ENCODE results near the gene SNX24. TPM values are rescaled to one million over a fixed set of nuclear protein-coding genes. Genes with fewer than 3 reads are reported as not detected.

SNX24 gene
- total and polyA plus RNA-seq, 5 donors, result 11.3 to 14.9 (median 13.4) TPM

DNA sequence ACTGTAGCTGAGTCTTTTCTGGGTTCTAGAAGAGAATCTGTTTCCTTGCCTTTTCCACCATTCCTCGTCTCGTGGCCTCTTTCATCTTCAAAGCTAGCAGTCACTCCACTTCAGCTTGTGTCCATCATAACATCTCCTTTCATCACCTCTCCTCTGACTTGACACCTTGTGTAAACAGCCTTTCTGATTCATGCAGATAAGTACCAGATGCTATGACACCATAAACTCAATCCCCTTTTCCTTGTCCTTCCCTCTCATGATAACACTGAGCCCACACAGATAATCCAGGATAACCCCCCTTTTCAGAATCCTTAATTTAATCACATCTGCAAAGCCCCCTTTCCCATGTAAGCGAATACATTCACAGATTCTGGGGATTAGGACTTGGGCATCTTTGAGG lies 95.5 kb downstream of the SNX24 start:
- Histone ChIP-seq H3K4me1 (ENCODE audit: control insufficient read depth, insufficient read depth, low read length) (peaks cover 6% of the 10 kb centered on the region), H3K27me3 (ENCODE audit: control insufficient read depth, insufficient read depth) (no peaks in the 10 kb centered on the region), H3K4me3 (ENCODE audit: low read length) (no peak overlapping the region), H3K9me3 (ENCODE audit: control insufficient read depth, low read length) (no peaks in the 10 kb centered on the region), H3K27ac (ENCODE audit: low read length) (no peak overlapping the region)
- WGBS, result 94% methylated on average over 3 of the region's 3 CpGs
- DNase-seq (no peak), ATAC-seq (no peak)
- intact Hi-C loops (cut with DNase I), result no loop called here

DNA sequence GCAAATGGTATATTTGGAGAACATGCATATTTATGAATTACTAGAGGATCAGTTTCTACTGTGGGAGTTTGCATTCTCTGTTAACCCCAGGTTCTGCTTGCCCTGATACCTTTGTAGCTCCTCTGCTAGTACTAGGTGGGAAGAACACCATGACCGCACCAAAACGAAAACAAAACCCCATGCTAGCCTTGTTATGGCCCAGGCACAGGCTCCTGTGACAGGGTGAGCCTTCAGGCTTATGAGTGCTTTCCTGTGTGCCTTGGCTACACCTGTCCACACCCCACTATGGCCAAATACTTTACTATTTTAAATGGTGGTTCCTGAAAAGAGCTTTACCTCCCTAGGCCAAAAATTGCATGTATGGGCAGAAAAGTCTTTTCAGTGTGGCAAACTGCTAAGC lies 96.3 kb downstream of the SNX24 start:
- intact Hi-C loops (cut with DNase I), result no loop called here
- no peak for DNase-seq
- H3K9me3 ChIP-seq (ENCODE audit: control insufficient read depth, low read length), result no peaks in the 10 kb centered on the region
- H3K27ac ChIP-seq (ENCODE audit: low read length), result no peak overlapping the region
- H3K4me3 ChIP-seq (ENCODE audit: low read length), result no peak overlapping the region
- ATAC-seq, result no peak
- H3K27me3 ChIP-seq (ENCODE audit: control insufficient read depth, insufficient read depth), result no peaks in the 10 kb centered on the region
- H3K4me1 ChIP-seq (ENCODE audit: control insufficient read depth, insufficient read depth, low read length), result peaks cover 6% of the 10 kb centered on the region
- WGBS, result 88% methylated on average over 2 of the region's 2 CpGs

DNA sequence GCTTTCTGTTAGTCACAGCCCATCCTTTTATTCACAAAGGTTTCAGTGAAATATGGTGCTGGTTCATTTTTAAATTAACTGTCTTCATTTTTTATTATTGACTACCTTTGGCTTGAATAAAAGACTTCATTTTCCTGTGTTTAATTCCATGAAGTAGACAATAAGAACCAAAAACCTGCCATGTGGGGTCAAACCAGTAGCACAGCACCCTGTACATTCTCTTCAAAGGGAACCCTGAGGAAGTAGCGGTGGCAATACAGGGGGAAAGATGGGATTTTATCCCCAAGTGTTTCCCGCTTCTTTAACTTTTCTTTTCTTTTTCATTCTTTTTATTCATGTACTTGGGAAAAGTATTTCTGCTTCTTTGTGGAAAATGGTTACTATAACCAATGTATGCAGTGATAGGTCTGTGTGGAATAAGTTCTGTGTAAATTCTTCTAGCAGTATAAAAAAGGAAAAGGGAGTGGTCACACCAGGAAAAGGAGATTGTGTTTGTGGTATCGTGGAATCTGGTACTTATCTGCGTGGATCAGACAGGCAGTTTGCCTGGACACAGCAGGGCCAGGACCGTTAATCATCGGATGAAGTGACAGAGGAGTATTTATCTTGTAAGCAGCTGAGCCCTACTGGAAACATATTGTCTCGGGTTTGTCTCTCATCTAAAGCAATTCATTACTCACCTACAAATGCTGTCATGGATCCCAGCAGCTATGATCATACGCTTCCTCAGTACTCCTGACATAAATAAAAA lies 96.9 kb downstream of the SNX24 start:
- H3K4me1 ChIP-seq (ENCODE audit: control insufficient read depth, insufficient read depth, low read length), result peaks cover 6% of the 10 kb centered on the region
- WGBS, result 65% methylated on average over 8 of the region's 8 CpGs
- no peak overlapping the region for H3K4me3 ChIP-seq (ENCODE audit: low read length)
- intact Hi-C loops (cut with DNase I), result no loop called here
- DNase-seq (no peak), ATAC-seq (no peak)
- no peak overlapping the region for H3K27ac ChIP-seq (ENCODE audit: low read length)
- H3K9me3 ChIP-seq (ENCODE audit: control insufficient read depth, low read length), result no peaks in the 10 kb centered on the region
- H3K27me3 ChIP-seq (ENCODE audit: control insufficient read depth, insufficient read depth), result no peaks in the 10 kb centered on the region

DNA sequence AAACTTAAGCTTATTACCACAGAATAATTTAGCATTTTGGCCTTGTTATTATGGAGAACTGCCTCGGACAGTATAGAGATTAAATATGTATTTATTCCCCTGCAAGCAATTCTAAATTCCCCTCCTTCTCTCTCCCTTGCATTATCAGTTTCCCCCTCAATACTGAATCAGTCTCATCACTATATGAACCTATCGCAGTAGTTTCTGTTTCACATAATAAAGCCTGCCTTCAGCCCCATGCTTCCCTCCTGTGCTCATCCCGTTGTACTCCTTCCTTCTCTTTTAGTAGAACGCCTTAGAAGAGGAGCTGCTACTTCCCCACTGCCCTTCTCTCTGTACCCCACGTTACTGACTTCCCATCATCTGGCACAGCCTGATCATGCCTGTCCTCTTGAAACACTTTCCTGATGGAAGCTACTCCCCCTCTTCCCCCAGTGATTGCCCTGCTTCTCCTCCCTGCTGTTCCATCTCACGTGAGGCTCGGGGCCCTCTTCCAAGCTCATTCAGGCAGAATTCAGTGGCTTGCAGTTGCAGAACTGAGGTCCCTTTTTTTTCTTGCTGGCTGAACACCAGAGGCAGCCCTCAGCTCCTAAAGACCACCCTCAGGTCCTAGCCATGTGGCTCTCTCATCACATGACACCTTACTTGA lies 97.8 kb downstream of the SNX24 start:
- DNase-seq (no peak), ATAC-seq (no peak)
- Histone ChIP-seq H3K27me3 (ENCODE audit: control insufficient read depth, insufficient read depth) (no peaks in the 10 kb centered on the region), H3K4me3 (ENCODE audit: low read length) (no peak overlapping the region), H3K27ac (ENCODE audit: low read length) (no peak overlapping the region), H3K9me3 (ENCODE audit: control insufficient read depth, low read length) (no peaks in the 10 kb centered on the region), H3K4me1 (ENCODE audit: control insufficient read depth, insufficient read depth, low read length) (peaks cover 1% of the 10 kb centered on the region)
- WGBS, result 66% methylated on average over 7 of the region's 7 CpGs
- intact Hi-C loops (cut with DNase I), result no loop called here

DNA sequence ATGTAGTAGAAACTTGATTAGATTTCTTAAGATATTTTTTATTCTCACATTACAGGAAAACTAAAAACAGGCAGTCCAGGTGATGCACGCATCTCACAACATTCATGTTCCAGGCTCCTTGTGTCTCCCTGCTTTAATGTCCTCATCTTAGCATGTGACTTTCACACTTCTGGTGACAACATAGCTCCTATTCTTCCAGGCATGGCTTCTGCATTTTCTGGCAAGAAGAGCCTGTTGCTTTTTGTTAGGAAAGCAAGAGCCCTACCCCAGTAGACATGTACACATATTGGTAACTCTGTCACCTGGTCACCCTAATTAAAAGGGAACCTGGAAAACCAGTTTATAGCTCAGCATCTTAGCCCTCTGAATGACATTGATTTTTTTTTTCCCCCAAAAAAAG lies 98.6 kb downstream of the SNX24 start:
- H3K9me3 ChIP-seq (ENCODE audit: control insufficient read depth, low read length), result no peaks in the 10 kb centered on the region
- ATAC-seq, result no peak
- intact Hi-C loops (cut with DNase I), result no loop called here
- no peaks in the 10 kb centered on the region for H3K27me3 ChIP-seq (ENCODE audit: control insufficient read depth, insufficient read depth)
- H3K27ac ChIP-seq (ENCODE audit: low read length), result no peak overlapping the region
- 100% methylated on average over 1 of the region's 1 CpG for WGBS
- no peak for DNase-seq
- H3K4me1 ChIP-seq (ENCODE audit: control insufficient read depth, insufficient read depth, low read length), result peaks cover 1% of the 10 kb centered on the region
- H3K4me3 ChIP-seq (ENCODE audit: low read length), result no peak overlapping the region

DNA sequence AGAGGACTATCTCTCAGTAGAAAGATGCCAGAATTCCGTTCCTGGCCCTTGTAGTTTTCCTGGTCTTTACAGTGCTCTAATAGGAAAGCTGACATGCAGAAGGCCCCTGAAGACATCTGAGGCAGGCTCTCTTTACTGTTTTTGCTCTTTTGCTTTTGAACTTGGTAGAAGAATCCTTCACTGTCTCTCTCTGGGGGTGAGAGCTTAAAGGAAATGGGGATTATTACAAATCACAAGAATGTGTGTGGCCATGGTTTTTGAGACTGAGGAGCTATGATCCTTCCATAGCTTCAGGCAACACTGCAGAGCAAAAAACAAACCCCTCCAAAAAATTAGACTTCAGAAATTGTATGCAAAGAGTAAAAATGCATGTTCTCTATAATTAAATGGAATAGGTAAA lies 102.0 kb downstream of the SNX24 start:
- DNase-seq, result no peak
- no peak for ATAC-seq
- Histone ChIP-seq H3K27ac (ENCODE audit: low read length) (no peak overlapping the region), H3K4me1 (ENCODE audit: control insufficient read depth, insufficient read depth, low read length) (no peaks in the 10 kb centered on the region), H3K27me3 (ENCODE audit: control insufficient read depth, insufficient read depth) (no peaks in the 10 kb centered on the region), H3K4me3 (ENCODE audit: low read length) (no peak overlapping the region), H3K9me3 (ENCODE audit: control insufficient read depth, low read length) (no peaks in the 10 kb centered on the region)
- intact Hi-C loops (cut with DNase I), result no loop called here
- 98% methylated on average over 1 of the region's 1 CpG for WGBS

DNA sequence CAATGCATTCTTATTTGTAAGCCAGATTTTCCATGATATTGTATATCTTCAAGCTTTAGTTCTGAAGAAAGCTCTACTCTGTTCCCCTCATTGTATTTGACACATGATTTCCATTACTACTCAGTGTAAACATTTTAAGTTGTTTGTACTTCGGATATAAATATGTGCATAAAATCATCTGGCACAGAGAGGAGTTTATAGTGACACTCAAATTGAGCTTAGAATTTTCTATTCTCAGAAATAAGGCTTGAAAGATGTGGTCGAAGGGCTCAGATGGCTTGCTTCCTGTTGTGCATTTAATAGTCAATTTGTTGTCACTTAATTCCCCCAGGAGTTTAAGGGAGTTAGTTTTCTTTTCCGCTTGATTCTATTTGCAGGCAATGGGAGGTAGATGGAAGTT lies 102.4 kb downstream of the SNX24 start:
- 53% methylated on average over 3 of the region's 3 CpGs for WGBS
- ATAC-seq, result no peak
- Histone ChIP-seq H3K4me1 (ENCODE audit: control insufficient read depth, insufficient read depth, low read length) (no peaks in the 10 kb centered on the region), H3K4me3 (ENCODE audit: low read length) (no peak overlapping the region), H3K27ac (ENCODE audit: low read length) (no peak overlapping the region), H3K27me3 (ENCODE audit: control insufficient read depth, insufficient read depth) (no peaks in the 10 kb centered on the region), H3K9me3 (ENCODE audit: control insufficient read depth, low read length) (no peaks in the 10 kb centered on the region)
- DNase-seq, result no peak
- intact Hi-C loops (cut with DNase I), result no loop called here

DNA sequence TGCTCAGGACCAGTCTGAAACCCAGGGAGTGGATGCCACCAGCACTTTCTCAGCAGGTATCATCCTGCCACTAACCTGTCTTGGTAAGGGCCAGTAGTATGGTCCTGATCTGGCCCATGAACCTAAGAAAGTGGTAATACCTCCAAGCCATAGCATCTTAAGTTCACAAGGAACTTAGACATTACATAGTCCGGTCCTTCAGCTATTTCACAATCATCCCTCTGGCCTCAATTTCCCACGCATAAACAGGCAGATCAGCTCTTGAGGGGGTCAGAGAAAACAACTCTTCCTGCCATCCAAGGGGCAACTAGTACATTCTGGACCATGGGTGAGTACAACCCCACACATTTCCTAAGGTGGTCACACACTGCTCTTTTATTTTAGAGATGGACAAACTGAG lies 102.9 kb downstream of the SNX24 start:
- 97% methylated on average over 2 of the region's 2 CpGs for WGBS
- DNase-seq (no peak), ATAC-seq (no peak)
- intact Hi-C loops (cut with DNase I), result no loop called here
- H3K4me1 ChIP-seq (ENCODE audit: control insufficient read depth, insufficient read depth, low read length), result no peaks in the 10 kb centered on the region
- no peak overlapping the region for H3K4me3 ChIP-seq (ENCODE audit: low read length)
- H3K27ac ChIP-seq (ENCODE audit: low read length), result no peak overlapping the region
- no peaks in the 10 kb centered on the region for H3K27me3 ChIP-seq (ENCODE audit: control insufficient read depth, insufficient read depth)
- no peaks in the 10 kb centered on the region for H3K9me3 ChIP-seq (ENCODE audit: control insufficient read depth, low read length)

DNA sequence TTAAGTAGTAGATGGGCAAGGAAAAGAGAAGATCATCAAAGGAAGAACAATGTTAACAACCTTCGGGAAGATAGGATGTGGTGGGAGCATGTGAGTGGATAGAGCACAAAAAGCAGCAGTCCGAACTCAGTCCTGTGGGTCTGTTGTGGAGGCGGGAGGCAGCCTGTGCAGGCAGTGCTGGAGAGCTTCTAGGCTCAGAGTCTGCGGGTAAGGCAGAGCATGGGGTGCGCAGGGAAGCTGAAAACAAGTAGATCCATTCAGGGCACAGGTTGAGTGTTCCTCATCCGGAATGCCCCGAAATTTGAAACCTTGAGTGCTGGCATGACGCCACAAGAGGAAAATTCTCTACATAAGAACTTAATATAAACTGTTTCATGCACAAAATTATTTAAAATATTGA lies 106.2 kb downstream of the SNX24 start:
- H3K4me3 ChIP-seq (ENCODE audit: low read length), result no peak overlapping the region
- H3K4me1 ChIP-seq (ENCODE audit: control insufficient read depth, insufficient read depth, low read length), result no peaks in the 10 kb centered on the region
- H3K9me3 ChIP-seq (ENCODE audit: control insufficient read depth, low read length), result no peaks in the 10 kb centered on the region
- H3K27ac ChIP-seq (ENCODE audit: low read length), result no peak overlapping the region
- no peak for DNase-seq
- ATAC-seq, result no peak
- no peaks in the 10 kb centered on the region for H3K27me3 ChIP-seq (ENCODE audit: control insufficient read depth, insufficient read depth)
- 95% methylated on average over 8 of the region's 8 CpGs for WGBS
- intact Hi-C loops (cut with DNase I), result no loop called here

DNA sequence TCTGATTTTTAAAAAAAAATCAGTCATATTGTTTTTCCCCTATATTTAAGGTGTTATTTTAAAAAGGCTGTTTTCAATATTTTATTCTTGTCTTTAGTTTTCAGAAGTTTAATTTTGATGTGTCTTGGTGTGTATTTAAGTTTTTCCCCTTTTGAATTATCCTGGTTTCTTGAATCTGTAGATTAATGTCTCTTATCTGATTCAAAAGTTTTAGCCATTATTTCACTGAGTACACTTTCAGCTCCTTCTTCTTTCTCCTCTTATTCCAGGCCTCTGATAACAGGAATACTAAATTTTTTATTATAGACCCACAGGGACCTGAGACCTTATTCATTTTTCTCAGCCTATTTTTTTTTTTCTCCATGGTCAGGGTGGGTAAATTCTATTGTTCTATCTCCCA lies 109.3 kb downstream of the SNX24 start:
- intact Hi-C loops (cut with DNase I), result no loop called here
- ATAC-seq, result no peak

DNA sequence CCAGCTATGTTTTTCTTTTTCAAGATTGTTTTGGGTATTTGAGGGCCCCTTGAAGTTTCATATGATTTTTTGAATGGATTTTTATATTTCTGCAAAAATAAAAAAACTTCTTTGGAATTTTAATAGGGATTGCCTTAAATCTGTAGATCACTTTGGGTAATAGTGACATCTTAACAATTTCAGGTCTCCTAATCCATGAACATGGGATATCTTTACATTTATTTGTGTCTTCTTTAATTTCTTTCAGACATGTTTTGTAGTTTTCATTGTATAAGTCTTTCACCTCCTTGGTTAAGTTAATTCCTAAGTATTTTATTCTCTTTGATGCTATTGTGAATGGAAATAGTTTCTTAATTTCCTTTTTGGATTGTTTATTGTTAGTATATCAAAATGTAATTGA lies 112.0 kb downstream of the SNX24 start:
- no peaks in the 10 kb centered on the region for H3K27me3 ChIP-seq (ENCODE audit: control insufficient read depth, insufficient read depth)
- DNase-seq (no peak), ATAC-seq (no peak)
- no peaks in the 10 kb centered on the region for H3K9me3 ChIP-seq (ENCODE audit: control insufficient read depth, low read length)
- H3K4me1 ChIP-seq (ENCODE audit: control insufficient read depth, insufficient read depth, low read length), result no peaks in the 10 kb centered on the region
- no peak overlapping the region for H3K27ac ChIP-seq (ENCODE audit: low read length)
- H3K4me3 ChIP-seq (ENCODE audit: low read length), result no peak overlapping the region
- intact Hi-C loops (cut with DNase I), result no loop called here

More for the DNA sequence above, 109.3 kb downstream of the SNX24 start:
- H3K4me3 ChIP-seq (ENCODE audit: low read length), result no peak overlapping the region
- H3K9me3 ChIP-seq (ENCODE audit: control insufficient read depth, low read length), result no peaks in the 10 kb centered on the region
- DNase-seq, result no peak
- H3K27me3 ChIP-seq (ENCODE audit: control insufficient read depth, insufficient read depth), result no peaks in the 10 kb centered on the region
- no peak overlapping the region for H3K27ac ChIP-seq (ENCODE audit: low read length)
- H3K4me1 ChIP-seq (ENCODE audit: control insufficient read depth, insufficient read depth, low read length), result no peaks in the 10 kb centered on the region
